Measurements from ENCODE around the gene ALX3.
"Not testable (repeated sequence)": the region's sequence is repeated elsewhere in the genome, so short reads cannot be mapped to it uniquely, and the experiment has no call there.

ALX3 gene

DNA sequence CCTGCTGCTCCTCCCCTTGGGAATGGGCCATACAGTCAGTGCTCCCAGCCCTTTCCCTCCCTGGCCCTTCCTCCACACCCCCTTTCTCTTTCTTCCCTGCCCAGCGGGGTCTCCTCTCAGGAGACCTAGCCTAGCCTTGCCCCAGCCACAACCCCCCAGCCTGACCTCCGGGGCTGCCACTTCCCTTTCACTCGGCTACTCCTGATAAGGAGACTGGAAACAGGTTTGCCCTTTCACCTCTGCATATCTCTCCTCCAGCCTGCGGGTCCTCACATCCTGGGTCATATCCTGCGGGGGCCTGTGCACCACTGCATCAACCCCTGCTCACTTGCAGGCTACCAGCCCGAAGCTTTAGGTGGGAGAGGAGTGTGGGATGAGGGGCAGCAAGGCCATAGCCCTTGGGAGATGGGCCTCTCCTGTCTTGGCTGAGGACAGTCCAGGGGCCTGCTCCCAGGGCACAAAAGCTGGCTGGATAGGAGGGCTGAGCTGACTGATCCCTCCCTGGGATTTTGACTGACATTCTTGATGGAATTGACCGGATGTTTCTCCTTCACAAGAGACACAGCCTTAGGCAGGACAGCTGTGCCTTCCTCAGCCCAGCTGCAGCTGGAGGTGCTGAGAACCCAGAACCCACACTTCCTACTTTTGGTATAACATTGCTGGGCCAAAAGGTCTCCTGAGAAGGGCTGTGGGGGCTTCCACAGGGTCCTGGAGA lies 19.2 kb upstream of the ALX3 start:
- no peak for DNase-seq (ENCODE audit: low read depth in 3 of 3)

DNA sequence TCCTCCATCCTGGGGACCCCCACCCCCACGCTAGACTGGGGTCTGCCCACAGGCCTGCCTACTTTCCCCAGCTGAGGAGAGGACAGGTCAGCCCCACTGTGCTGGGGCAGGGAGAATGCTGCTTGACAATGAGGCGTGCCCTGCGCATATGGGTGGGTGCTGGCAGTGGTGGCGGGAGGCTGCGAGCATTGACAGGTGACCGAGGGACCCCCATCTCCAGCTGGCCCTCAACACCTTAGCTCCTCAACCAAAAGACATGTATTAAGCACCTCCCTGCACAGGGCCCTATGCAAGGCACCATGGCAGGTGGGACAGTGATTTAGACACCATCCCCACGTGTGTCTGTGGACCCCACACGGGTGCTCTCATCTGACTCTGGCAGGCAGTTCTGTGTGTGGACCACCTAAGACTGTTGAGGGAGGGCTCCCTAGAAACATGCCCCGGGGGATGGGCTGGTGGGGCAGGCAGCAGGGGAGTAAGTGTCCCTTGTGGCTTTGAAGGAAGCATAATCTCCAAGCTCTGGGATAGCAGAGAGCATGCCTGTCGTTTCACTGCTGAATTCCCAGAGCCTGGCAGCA lies 18.4 kb upstream of the ALX3 start:
- DNase-seq (ENCODE audit: low read depth in 3 of 3) = no peak

DNA sequence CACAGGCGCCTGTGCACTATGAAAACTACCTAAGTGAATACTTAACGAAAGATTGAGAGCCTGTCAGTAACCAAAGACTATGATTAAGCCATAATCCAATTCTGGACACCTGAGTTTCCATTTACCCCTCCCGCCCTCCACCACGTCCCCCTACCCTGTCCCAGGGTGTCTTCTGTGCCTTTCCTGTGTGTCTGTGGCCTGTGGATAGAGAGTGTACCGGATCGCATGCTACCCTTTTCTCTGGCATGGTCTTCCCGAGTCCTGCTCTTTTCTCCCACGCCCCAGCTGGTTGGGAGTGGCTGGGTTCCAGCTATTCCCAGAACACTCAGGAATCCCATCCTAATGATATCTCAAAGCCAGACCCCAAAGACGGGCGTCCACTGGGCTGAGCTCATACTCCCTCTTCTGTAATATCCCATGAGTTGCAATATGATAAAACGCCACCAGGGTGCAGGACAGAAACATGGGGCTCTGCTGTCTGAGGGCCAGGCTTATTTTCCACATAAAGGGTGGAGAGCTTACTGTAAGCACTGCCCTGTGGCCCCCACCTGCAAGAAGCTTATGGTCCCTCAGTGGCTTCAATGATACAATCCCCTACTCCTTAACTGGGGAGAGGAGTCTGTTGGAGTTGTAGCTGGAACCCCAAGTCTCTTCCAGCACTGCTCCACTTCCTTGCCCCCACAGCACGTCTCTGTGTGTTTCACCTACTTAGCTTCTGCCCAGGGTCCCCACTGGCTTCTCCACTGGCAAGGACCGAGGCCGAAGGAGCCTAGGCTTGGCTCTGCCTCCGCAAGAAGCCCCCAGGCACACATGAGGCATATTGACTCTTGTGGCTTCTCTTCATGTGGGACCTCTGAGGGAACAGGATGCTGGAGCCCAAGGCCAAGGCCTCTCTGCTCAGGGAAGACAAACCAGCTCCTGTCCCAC lies 17.6 kb upstream of the ALX3 start:
- no peak for DNase-seq (ENCODE audit: low read depth in 3 of 3)

DNA sequence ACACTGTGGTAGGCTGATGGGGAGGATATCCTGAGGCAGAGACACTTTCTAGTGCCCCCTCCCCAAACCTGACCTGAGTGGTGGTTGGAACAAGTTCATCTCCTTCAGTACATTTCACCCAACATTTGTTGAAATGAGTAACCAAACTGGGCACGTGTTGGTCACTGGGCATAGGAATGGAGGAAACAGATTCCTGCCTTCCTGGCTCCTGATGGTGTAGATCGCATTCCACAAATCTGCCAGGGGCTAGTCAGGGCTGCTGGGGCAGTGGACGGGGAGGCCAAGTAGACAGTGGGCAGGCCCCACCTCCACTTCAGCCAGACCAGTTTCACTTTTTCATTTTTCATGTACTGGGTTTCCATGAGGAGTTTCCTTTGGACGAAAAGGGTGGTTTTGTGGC lies 16.5 kb upstream of the ALX3 start:
- no peak for DNase-seq (ENCODE audit: low read depth in 3 of 3)

- DNase-seq (ENCODE audit: low read depth in 3 of 3) = no peak
Observed at GRCh38 chr1:110085671-110086070, 15.2 kb upstream of the ALX3 start.

- DNase-seq (ENCODE audit: low read depth in 3 of 3) = no peak
Observed at GRCh38 chr1:110084227-110085078, 14.0 kb upstream of the ALX3 start.

DNA sequence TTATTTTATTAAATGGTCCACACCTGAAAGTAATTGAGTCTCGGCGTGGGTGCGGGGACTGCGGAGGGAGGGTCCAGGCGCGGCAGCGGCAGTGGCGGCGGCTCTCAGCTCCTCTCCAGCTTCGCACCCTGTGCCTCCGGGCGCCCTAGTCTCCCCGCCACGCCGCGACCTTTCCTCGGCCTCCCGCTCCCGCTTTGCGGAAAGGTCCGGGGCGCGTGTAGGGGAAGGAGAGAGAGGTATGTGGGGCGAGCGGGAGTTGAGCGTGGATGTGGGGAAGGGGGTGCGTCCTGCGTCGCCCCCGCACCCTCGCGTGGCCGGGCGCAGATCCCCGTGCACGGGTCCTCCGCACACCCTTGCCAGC lies 13.4 kb upstream of the ALX3 start:
- no peak for DNase-seq (ENCODE audit: low read depth in 3 of 3)

GRCh38 chr1:110083061-110083865 lies 12.8 kb upstream of the ALX3 start:
- no peak for DNase-seq (ENCODE audit: low read depth in 3 of 3)

- no peak for DNase-seq (ENCODE audit: low read depth in 3 of 3)
Observed at GRCh38 chr1:110082477-110082876, 12.0 kb upstream of the ALX3 start.

GRCh38 chr1:110081061-110081460 lies 10.6 kb upstream of the ALX3 start:
- no peak for DNase-seq (ENCODE audit: low read depth in 3 of 3)

- DNase-seq (ENCODE audit: low read depth in 3 of 3) = not testable (repeated sequence)
Observed at GRCh38 chr1:110079995-110080394, 9.5 kb upstream of the ALX3 start.

DNA sequence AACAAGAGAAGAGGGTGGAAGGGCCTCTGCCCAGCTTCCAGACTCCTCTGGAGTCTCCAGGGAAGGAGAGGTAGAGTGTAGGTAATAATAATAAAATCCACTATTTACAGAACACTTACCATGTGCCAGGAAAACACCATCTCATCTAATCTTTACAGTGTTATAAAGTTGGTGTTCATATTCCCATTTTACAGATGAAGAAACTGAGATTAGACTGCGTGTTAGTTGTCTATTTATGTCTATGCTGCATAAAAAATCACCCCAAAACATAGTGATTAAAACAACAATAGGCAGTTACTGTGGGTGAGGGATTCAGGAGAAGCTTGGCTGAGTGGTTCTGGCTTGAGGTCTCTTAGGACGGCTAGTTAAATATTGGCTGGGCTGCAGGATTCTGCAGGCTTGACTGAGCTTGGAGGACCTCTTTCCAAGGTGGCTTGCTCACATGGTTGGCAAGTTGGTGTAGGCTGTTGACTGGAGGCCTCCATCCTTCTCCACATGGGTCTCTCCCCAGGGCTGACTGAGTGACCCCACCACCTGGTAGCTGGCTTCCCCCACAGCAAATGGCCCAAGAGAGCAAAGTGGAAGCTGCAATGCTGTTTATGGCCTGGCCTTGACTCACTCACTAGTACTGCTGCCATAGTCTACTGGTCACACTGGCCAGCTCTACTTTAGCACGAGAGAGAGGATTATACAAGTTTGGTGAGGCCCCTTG lies 6.5 kb upstream of the ALX3 start:
- DNase-seq (ENCODE audit: low read depth in 3 of 3) = no peak

DNA sequence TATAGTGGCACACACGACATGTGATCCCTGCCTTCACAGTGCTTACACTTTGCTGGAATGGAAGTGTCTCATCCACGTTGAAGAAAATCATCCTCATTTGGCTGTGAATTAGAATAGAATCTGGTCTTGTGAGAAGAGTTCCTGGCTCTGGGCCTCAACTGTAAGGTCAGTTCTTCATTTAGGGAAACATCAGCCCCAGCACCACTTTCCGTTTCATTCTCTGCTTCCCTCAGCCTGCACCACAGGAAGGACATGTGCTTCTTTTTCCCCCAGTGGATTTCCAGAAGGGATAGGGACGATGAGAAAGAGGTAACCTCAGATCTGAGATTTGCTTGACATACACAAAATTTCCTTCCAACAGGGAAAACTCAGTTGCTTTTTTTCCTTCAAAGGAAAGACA lies 3.7 kb upstream of the ALX3 start:
- no peak for DNase-seq (ENCODE audit: low read depth in 3 of 3)

DNA sequence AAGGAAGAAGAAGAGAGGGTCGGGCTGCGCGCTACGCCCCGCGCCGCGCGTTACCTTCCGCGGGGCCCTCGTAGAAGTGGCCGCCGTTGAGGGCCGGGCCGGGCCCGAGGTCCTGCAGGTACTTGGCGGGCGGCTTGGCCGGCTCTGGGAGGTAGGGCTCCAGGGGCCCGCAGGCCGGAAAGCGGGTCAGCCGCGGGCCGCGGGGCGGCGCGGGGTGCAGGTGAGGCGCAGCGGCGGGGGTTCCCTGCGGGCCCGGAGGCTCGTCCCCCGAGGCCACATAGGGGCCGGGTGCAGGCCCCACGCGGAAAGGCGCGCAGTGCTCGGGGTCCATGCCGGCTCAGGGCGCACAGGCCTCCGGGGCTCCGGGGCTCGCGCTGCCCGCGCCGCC lies 196 bp downstream of the ALX3 start:
- DNase-seq (ENCODE audit: low read depth in 3 of 3) = no peak

DNA sequence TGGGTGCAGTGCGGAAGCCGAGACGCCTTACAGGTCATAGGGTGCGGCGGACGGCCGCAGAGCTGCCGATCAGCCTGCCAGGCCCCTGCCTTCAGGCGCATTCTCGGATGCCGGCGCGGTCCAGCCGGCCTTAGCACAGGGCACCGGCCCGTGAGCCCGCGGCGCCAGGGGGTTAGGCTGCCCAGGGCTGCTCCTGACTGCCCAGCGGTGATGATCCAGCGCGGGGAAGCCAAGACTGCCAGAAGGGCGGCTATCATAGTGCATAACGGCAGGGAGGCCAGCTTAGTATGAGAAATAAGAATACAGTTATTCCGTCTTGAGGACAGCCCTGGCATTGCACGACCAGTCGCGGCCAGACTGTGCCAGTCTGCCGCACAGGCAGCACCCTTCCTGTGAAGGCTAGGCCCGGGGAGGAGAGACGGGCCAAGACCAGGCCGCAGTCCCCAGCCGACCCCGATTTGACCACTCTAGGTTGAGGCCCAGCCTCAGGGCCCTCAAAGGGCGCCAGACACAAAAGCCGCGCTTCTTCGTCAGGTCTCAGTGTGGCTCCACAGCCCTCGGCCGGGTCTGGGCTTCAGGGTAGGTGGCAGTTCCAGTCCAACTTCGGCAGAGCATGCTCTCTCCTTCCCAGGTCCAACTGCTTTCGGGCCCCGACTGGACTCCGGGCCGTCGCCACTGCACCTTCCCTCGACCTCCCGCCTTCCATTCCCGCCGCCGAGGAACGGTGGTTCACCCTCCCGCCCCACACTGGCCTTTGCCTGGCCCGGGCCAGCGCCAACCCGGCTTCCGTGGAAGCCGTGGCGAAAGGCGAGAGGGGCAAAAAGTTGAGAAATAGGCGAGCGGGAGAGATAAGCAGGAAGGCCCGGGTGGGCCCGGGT lies 829 bp downstream of the ALX3 start:
- no peak for DNase-seq (ENCODE audit: low read depth in 3 of 3)

- DNase-seq (ENCODE audit: low read depth in 3 of 3) = no peak
Observed at GRCh38 chr1:110068646-110069403, 1.6 kb downstream of the ALX3 start.

GRCh38 chr1:110067893-110068645 lies 2.4 kb downstream of the ALX3 start:
- no peak for DNase-seq (ENCODE audit: low read depth in 3 of 3)

DNA sequence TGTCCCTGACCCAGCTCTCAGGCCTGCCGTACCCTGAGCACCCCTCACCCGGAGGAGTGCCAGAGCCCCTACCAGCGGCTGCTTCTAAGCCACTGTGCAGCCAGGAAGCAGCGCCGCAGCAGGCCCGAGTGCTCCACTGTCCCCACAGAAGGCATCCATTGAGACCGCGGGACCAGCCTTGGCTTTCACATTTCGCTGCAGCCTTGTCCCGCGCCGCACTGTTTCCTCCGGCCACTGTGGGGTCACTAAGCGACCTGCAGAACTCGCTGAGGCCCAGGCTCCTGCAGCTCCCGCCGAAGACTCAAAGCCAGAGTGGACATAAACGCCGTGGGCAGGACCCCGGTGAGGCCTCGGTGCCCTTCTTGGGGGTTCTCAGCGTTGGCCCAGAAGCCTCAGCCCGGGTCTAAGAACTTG lies 3.0 kb downstream of the ALX3 start:
- DNase-seq (ENCODE audit: low read depth in 3 of 3) = no peak

Measured in stimulated activated CD4-positive, alpha-beta T cell treated with anti-CD3 and anti-CD28 coated beads, TNF-alpha, amount 100 ng/mL, for 4 hours (primary cell).